ENCODE measurements around the gene TMEM207. TPM values are rescaled to one million over a fixed set of nuclear protein-coding genes. Genes with fewer than 3 reads are reported as not detected.

TMEM207 gene
- total and polyA plus RNA-seq, 2 of the 8 experiments (the other 6 are each of a cell fraction or from before 2014, with no cell fraction given), result not detected

GRCh38 chr3:190396001-190396400 lies 53.7 kb downstream of the TMEM207 start (continued):
- TF ChIP-seq EZH2 (IDR thresholded peaks at IDR 0.05; ENCODE audit: low read depth, low read length, severe bottlenecking) (no peak), ZNF274 (IDR thresholded peaks at IDR 0.05; ENCODE audit: borderline replicate concordance, extremely low read depth, low read length) (no peak), EP300 (IDR thresholded peaks at IDR 0.05; ENCODE audit: borderline replicate concordance in 1 of 2, low read depth in 2 of 2, low read length in 2 of 2) (no peak), RNF2 (IDR thresholded peaks at IDR 0.05; ENCODE audit: borderline replicate concordance, low read depth, low read length, missing control alignments, poor library complexity, severe bottlenecking) (no peak)

Data from H1 (cell line).